PFSK-1 (cell line): Measurements from ENCODE around the gene RBBP8.

ENCODE experiments used
- FOXP2 ChIP-seq: optimal IDR thresholded peaks from 2 replicates; pipeline ENCODE3; 2011; ENCODE audit warnings: borderline replicate concordance, control low read depth, inconsistent platforms; ENCODE audit not compliant: insufficient read depth; ENCODE audit errors: extremely low read length, extremely low read depth
- POLR2AphosphoS5 ChIP-seq: IDR thresholded peaks from 2 replicates; pipeline ENCODE4 v1.6.1; 2012; ENCODE audit warnings: low read depth, mild to moderate bottlenecking, control low read depth, low read length, moderate library complexity
- SIN3A ChIP-seq: IDR thresholded peaks from 2 replicates; pipeline ENCODE4 v1.6.1; 2012; ENCODE audit warnings: mild to moderate bottlenecking, low read length, moderate library complexity, borderline replicate concordance; ENCODE audit not compliant: insufficient read depth
- TAF1 ChIP-seq: IDR thresholded peaks from 2 replicates; pipeline ENCODE4 v1.6.1; 2012; ENCODE audit warnings: low read length, control low read depth, borderline replicate concordance; ENCODE audit not compliant: insufficient read depth

- TF ChIP-seq TAF1, result no peak
- TF ChIP-seq POLR2AphosphoS5, result no peak
- TF ChIP-seq FOXP2, result no peak
- no peak for TF ChIP-seq SIN3A
Measured at GRCh38 chr18:23054553-23054952, 121.4 kb downstream of the RBBP8 start.
